K562 (cell line): ENCODE data around the gene NREP. TPM values are rescaled to one million over a fixed set of nuclear protein-coding genes. Genes with fewer than 3 reads are reported as not detected.

Experiments
- ATAC-seq: fragments of 200-7000 bp; cut with Tn5 transposase; 3 replicates; pipeline ENCODE4 v1.9.1; 2020; ENCODE audit warnings: moderate library complexity
- BruUV-seq: library from RNA; stranded (reverse); fragments of 400-500 nt; replicated peaks from 2 replicates; lab custom pipeline; 2021; lab: Mats Ljungman, UMichigan
- CTCF ChIA-PET: fragments of 300-600 bp; formaldehyde crosslinking; extraction: SDS; loops from one replicate; lab custom pipeline; 2021; ENCODE audit warnings: low intra/inter-chr PET ratio; lab: Yijun Ruan, JAX
- POLR2A ChIA-PET: fragments of 300-600, 350-650 bp; sonication (Branson Sonifier 250); formaldehyde crosslinking; extraction: SDS; loops from one replicate; lab custom pipeline; 2021; ENCODE audit warnings: antibody characterized with exemption, inconsistent platforms; lab: Yijun Ruan, JAX
- DNase-seq, 4 experiments: peaks; one replicate each; pipeline versions ENCODE4 v3.0.0 to v3.0.0-alpha.2; 2011 to 2018; ENCODE audit warnings: low spot score in 3 of 4, mixed read lengths in 3 of 4; ENCODE audit errors: extremely low read depth in 1 of 4
- FAIRE-seq: peaks from 2 replicates; lab custom pipeline; 2011; peaks lifted over from hg19 to GRCh38; lab: Jason Lieb, UNC
- H2AFZ ChIP-seq: 2 replicates; pipeline ENCODE4 v1.6.0; 2011; ENCODE audit warnings: low read depth, low read length, control low read depth, inconsistent platforms
- H3K27ac ChIP-seq: fragments of 200-600 bp; 3 replicates; pipeline ENCODE4 v1.8.0; 2011; ENCODE audit warnings: low read depth, mild to moderate bottlenecking, control low read depth, inconsistent platforms, low read length, moderate library complexity, mixed read lengths; ENCODE audit errors: extremely low read depth
- H3K27me3 ChIP-seq, 2 experiments: fragments of 300-600 bp in 1 of 2; 2 replicates in 1 of 2; 3 replicates in 1 of 2; pipeline versions ENCODE4 v1.6.0 to v1.8.0; 2011; ENCODE audit warnings: inconsistent platforms in 2 of 2, low read length in 2 of 2, mild to moderate bottlenecking in 1 of 2, mixed read lengths in 1 of 2, moderate library complexity in 1 of 2; ENCODE audit not compliant: control insufficient read depth in 2 of 2, insufficient read depth in 2 of 2
- H3K36me3 ChIP-seq: fragments of 300-600 bp; 3 replicates; pipeline ENCODE4 v1.8.0; 2011; ENCODE audit warnings: mild to moderate bottlenecking, low read length, inconsistent platforms; ENCODE audit not compliant: control insufficient read depth, insufficient read depth
- H3K4me1 ChIP-seq, 2 experiments: fragments of 200-600 bp in 1 of 2; replicated peaks in 1 of 2; 2 replicates in 1 of 2; 3 replicates in 1 of 2; pipeline versions ENCODE4 v1.5.1 to v1.8.0; 2011; ENCODE audit warnings: inconsistent platforms in 2 of 2, low read length in 2 of 2, mild to moderate bottlenecking in 1 of 2, mixed read lengths in 1 of 2, moderate library complexity in 1 of 2; ENCODE audit not compliant: control insufficient read depth in 2 of 2, insufficient read depth in 2 of 2
- H3K4me2 ChIP-seq: 2 replicates; pipeline ENCODE4 v1.6.1; 2011; ENCODE audit warnings: low read length, control low read depth, inconsistent platforms, mixed read lengths; ENCODE audit not compliant: insufficient read depth
- H3K4me3 ChIP-seq: fragments of 200-600 bp; sonication (generic), shearing (Covaris generic); 2 replicates; pipeline ENCODE4 v1.5.1; 2016; ENCODE audit warnings: control low read depth, inconsistent platforms
- H3K79me2 ChIP-seq: fragments of 200-600 bp; 3 replicates; pipeline ENCODE4 v1.8.0; 2011; ENCODE audit warnings: low read length, inconsistent platforms; ENCODE audit not compliant: control insufficient read depth, insufficient read depth
- H3K9ac ChIP-seq, 2 experiments: 2 replicates each; pipeline versions ENCODE4 v1.6.0 to v1.6.1; 2011; ENCODE audit warnings: low read depth in 2 of 2, low read length in 2 of 2, control low read depth in 1 of 2, inconsistent platforms in 1 of 2, mild to moderate bottlenecking in 1 of 2, mixed read lengths in 1 of 2; ENCODE audit not compliant: insufficient read depth in 1 of 2
- H3K9me1 ChIP-seq: one replicate; pipeline ENCODE4 v1.6.0; 2011; ENCODE audit warnings: inconsistent platforms, mild to moderate bottlenecking, low read length, moderate library complexity; ENCODE audit not compliant: control insufficient read depth, insufficient read depth
- H3K9me3 ChIP-seq: replicated peaks from 2 replicates; pipeline ENCODE4 v1.5.1; 2011; ENCODE audit warnings: low read depth, low read length, inconsistent platforms; ENCODE audit not compliant: control insufficient read depth, insufficient read depth
- H4K20me1 ChIP-seq: replicated peaks from 2 replicates; pipeline ENCODE4 v1.6.1; 2011; ENCODE audit warnings: low read length, inconsistent platforms, mixed read lengths; ENCODE audit not compliant: control insufficient read depth, insufficient read depth
- ATF7 ChIP-seq: fragments of 450-650 bp; IDR thresholded peaks from 2 replicates; pipeline ENCODE4 v1.7.1; 2014; ENCODE audit warnings: mild to moderate bottlenecking, moderate library complexity
- CXXC5 ChIP-seq: fragments of 250-450 bp; sonication (Bioruptor Pico); IDR thresholded peaks from 2 replicates; pipeline ENCODE4 v1.8.0; 2022; ENCODE audit warnings: inconsistent platforms, mild to moderate bottlenecking, moderate library complexity
- E2F6 ChIP-seq, 2 experiments: IDR thresholded peaks; 2 replicates each; pipeline ENCODE4 v1.6.1; 2011; ENCODE audit warnings: borderline replicate concordance in 1 of 2, control low read depth in 1 of 2, low read depth in 1 of 2, low read length in 1 of 2, mild to moderate bottlenecking in 1 of 2, mixed read lengths in 1 of 2, moderate library complexity in 1 of 2; ENCODE audit not compliant: insufficient read depth in 1 of 2, insufficient read length in 1 of 2, poor library complexity in 1 of 2, severe bottlenecking in 1 of 2; ENCODE audit errors: extremely low read depth in 1 of 2
- EGR1 ChIP-seq: fragments of 450-650 bp; conservative IDR thresholded peaks from 2 replicates; pipeline ENCODE4 v1.6.1; 2017; ENCODE audit warnings: mild to moderate bottlenecking
- KDM1A ChIP-seq, 2 experiments: fragments of 450-650 bp; IDR thresholded peaks; 2 replicates each; pipeline ENCODE4 v1.6.1; 2016; ENCODE audit warnings: mild to moderate bottlenecking in 2 of 2
- MXI1 ChIP-seq: IDR thresholded peaks from 2 replicates; pipeline ENCODE4 v1.6.1; 2011; ENCODE audit warnings: low read depth, mild to moderate bottlenecking, improper control_type of control experiment, low read length
- NFIC ChIP-seq: fragments of 450-650 bp; IDR thresholded peaks from 2 replicates; pipeline ENCODE4 v1.6.1; 2017; ENCODE audit warnings: mild to moderate bottlenecking, inconsistent platforms
- PCBP1 ChIP-seq: fragments of 200-400 bp; formaldehyde crosslinking; IDR thresholded peaks from 2 replicates; pipeline ENCODE4 v1.6.1; 2018; ENCODE audit warnings: mild to moderate bottlenecking, low read depth, low read length; ENCODE audit not compliant: poor library complexity, severe bottlenecking
- RCOR1 ChIP-seq, 2 experiments: IDR thresholded peaks; 2 replicates each; pipeline ENCODE4 v1.6.1; 2012; ENCODE audit warnings: low read depth in 2 of 2, low read length in 2 of 2, borderline replicate concordance in 1 of 2, improper control_type of control experiment in 1 of 2
- VEZF1 ChIP-seq: fragments of 200-800 bp; sonication (Bioruptor generic); IDR thresholded peaks from 2 replicates; pipeline ENCODE4 v1.6.1; 2017; ENCODE audit warnings: missing genetic modification characterization, missing compliant biosample characterization
- WGBS: fragments of 100-300 bp; shearing (Covaris generic); methylation state at CpG from one replicate; pipeline ENCODE4 v1.1.6; 2016; ENCODE audit warnings: low coverage, mixed read lengths; ENCODE audit not compliant: insufficient coverage; ENCODE audit errors: missing lambda C conversion rate; 5-methylcytosine and 5-hydroxymethylcytosine counted together
- in situ Hi-C: fragments of 300-500 bp; cut with MboI; formaldehyde crosslinking; loops from 4 replicates; pipeline ENCODE4 v1.15.0; 2018; ENCODE audit warnings: inconsistent platforms, mixed read lengths
- intact Hi-C: fragments of 100-400 bp; cut with micrococcal nuclease; formaldehyde crosslinking; loops from 2 replicates; pipeline ENCODE4 v1.14.2; 2022
- polyA plus RNA-seq, 8 experiments: library from polyadenylated mRNA; depleted of rRNA in 4 of 8; stranded (reverse) in 5 of 8; unstranded in 3 of 8; fragments of >200 nt; fragmentation: Nextera tagmentation in 2 of 8; fragmentation: Illumina TruSeq in 1 of 8; extraction: Ambion mirVana in 2 of 8; extraction: Trizol in 1 of 8; gene quantifications; 2 replicates each; pipeline versions ENCODE4 v1.2.1 to v1.2.3, GENCODE V29; 2011 to 2014; ENCODE audit warnings: inconsistent platforms in 1 of 8, missing spikeins in 1 of 8
- total RNA-seq, 7 experiments: library from RNA; depleted of rRNA in 6 of 7; stranded (reverse); fragments of >200 nt in 6 of 7; fragmentation: Illumina TruSeq in 2 of 7; extraction: Trizol in 2 of 7; gene quantifications; 2 replicates each; pipeline versions ENCODE4 v1.2.1 to v1.2.3, GENCODE V29; 2011 to 2021; ENCODE audit warnings: low replicate concordance in 1 of 7

Gene NREP
- total and polyA plus RNA-seq, 9 of the 15 experiments (the other 6 are each of a cell fraction or from before 2014, with no cell fraction given) = 0.08 to 0.58 (median 0.23) TPM; not detected in 1

- Histone ChIP-seq H3K27ac (no peak overlapping the region), H3K4me3 (peak overlapping the region; percentile 37), H2AFZ (peak overlapping the region; percentile 55; the same call in 1 of the 2 replicates), H3K4me2 (peak overlapping the region; percentile 62), H3K9me3 (no peaks in the 10 kb centered on the region), H3K79me2 (no peaks in the 10 kb centered on the region), H3K27me3 (peaks cover 0 to 5% of the 10 kb centered on the region in 2 experiments; a peak in 1 of 5 replicates), H3K36me3 (no peaks in the 10 kb centered on the region), H3K9ac (peak overlapping the region in 1 of 2 experiments; percentile 50; a peak in 1 of 4 replicates), H4K20me1 (no peaks in the 10 kb centered on the region), H3K4me1 (peaks cover 0 to 10% of the 10 kb centered on the region in 2 experiments; a peak in 2 of 5 replicates), H3K9me1 (no peaks in the 10 kb centered on the region)
- in situ Hi-C loops (no loop called here), intact Hi-C loops (no loop called here)
- CTCF ChIA-PET = no interaction called here
- no TSS peak for BruUV-seq
- DNase-seq = peak; percentile 64 to 86 (median 70)
- ATAC-seq = peak; percentile 97
- peak; percentile 76 for FAIRE-seq
- POLR2A ChIA-PET = interaction anchor here (0.8 kb wide), 1 partner anchor 7 kb away, joined by 3 read pairs; no protein-coding TSS in a partner anchor
- WGBS = 28% methylated on average over 55 of the region's 98 CpGs
- TF ChIP-seq CXXC5 (peak; percentile 39; the same call in 1 of the 2 replicates), E2F6 (IDR thresholded peaks at IDR 0.05; ENCODE audit: borderline replicate concordance in 1 of 2, extremely low read depth in 1 of 2, insufficient read depth in 1 of 2, insufficient read length in 1 of 2, low read depth in 1 of 2, low read length in 1 of 2, poor library complexity in 1 of 2, severe bottlenecking in 1 of 2) (peak in 1 of 2 experiments; percentile 1), MXI1 (no peak), ATF7 (peak; percentile 37; the same call in 1 of the 2 replicates), KDM1A (IDR thresholded peaks at IDR 0.05) (peak in 1 of 2 experiments; percentile 70; a peak in 2 of 4 replicates), NFIC (peak; percentile 99), VEZF1 (CRISPR knock-in tag) (peak; percentile 37; the same call in 1 of the 2 replicates), RCOR1 (IDR thresholded peaks at IDR 0.05; ENCODE audit: borderline replicate concordance in 1 of 2, low read depth in 2 of 2, low read length in 2 of 2) (0 out of 4 replicates have a peak, but pooled peaks of 1 of the 2 experiments have one; percentile 18), EGR1 (peak; percentile 47), PCBP1 (no peak)
Observed at GRCh38 chr5:111757355-111758283, 625 bp upstream of the NREP start.
